GM12873 (cell line): Measurements from ENCODE around the gene NKG7.

Experiments
- TF ChIP-seq, protein P1 (sequence below): IDR thresholded peaks from 2 replicates; pipeline ENCODE4 v1.5.1; 2012; ENCODE audit warnings: low read depth, mild to moderate bottlenecking, moderate library complexity, low read length, control low read depth; ENCODE audit not compliant: insufficient read depth; ENCODE audit errors: missing control alignments

NKG7 gene

DNA sequence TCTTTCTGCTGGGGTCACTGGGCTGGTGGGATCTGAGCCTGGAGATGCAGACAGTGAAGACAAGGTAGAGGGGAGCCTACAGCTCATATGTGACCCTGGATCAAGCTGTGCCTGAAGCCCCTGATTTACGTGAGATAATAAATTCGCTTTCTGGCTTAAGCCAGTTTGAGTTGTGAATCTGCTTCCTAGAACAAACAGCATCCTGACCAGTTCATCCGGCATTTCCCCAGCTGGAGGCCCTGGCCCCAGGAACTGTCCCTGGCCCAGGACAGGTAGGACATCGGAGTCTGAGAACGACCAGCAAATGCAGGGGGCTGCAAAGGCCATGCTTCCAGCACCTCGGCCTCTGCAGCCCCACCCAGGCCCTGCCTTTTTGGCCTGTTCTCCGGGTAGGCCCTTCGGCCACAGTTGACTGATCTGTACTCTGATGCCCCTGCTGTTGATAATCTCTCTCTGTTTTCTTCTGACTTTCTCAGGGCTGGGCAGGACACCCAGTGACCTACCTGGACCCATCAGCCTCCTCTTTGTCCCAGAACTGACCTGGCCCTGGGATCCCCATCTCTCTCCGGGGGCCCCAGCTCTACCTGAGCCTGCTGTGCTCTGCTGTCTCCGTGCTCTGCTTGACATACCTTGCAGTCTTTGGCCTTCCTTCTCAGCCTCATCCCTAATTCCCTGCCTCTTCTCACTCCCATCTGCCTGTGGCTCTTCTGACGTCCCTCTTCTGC, 21.0 kb downstream of the NKG7 start:
- TF ChIP-seq, protein P1, sequence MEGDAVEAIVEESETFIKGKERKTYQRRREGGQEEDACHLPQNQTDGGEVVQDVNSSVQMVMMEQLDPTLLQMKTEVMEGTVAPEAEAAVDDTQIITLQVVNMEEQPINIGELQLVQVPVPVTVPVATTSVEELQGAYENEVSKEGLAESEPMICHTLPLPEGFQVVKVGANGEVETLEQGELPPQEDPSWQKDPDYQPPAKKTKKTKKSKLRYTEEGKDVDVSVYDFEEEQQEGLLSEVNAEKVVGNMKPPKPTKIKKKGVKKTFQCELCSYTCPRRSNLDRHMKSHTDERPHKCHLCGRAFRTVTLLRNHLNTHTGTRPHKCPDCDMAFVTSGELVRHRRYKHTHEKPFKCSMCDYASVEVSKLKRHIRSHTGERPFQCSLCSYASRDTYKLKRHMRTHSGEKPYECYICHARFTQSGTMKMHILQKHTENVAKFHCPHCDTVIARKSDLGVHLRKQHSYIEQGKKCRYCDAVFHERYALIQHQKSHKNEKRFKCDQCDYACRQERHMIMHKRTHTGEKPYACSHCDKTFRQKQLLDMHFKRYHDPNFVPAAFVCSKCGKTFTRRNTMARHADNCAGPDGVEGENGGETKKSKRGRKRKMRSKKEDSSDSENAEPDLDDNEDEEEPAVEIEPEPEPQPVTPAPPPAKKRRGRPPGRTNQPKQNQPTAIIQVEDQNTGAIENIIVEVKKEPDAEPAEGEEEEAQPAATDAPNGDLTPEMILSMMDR: no peak

DNA sequence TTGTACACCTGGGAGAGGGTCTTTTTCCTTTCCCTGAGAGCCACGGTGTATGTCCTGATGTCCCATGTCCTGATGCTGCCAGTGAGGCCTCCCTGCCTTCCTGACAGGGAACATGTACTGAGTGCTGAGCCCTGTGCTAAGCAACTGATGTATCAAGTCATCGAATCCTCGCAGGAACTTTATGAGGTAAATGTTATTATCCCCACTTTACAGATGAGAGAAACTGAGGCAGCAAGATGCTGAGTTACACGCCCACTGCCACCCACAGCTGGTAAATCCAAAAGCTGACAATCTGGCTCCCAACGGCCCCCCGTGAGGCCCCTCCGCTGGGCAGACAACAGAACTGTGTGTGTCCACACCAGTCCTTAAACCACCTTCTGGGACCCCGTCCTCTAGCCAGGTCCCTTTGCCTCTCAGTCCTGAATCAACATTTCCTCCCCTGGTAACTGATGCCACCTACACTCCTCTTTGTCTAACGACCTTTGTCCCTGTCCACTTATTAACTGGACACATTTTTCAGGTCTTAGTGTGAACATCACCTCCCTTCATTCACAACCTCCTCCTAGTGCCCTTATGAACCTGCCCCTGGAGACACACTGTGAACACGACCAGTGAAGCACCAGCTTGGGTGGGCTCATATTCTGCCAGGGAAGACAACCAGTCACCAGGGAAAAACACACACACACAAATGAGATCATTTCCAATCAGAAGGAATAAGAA, 25.1 kb downstream of the NKG7 start:
- TF ChIP-seq, protein P1: no peak

DNA sequence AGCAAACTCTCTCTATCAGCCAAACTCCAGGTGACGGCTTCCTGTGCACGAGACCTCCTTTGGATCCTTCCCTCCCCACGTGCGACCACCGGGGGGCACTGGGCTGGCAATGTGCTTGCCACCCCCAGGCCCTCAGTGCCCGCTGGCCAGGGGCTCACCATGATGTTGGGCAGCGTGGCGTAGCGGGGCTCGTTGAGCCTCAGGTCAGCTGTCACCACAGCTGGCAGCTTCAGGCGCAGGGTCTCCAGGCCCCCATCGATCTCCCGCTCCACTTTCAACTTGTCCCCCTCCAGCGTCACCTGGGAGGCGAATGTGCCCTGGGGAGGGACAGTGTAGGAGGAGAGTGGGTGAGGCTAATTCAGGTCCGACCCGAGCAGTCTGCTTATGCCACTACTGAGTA, 25.7 kb downstream of the NKG7 start:
- TF ChIP-seq, protein P1: peak; percentile 10

DNA sequence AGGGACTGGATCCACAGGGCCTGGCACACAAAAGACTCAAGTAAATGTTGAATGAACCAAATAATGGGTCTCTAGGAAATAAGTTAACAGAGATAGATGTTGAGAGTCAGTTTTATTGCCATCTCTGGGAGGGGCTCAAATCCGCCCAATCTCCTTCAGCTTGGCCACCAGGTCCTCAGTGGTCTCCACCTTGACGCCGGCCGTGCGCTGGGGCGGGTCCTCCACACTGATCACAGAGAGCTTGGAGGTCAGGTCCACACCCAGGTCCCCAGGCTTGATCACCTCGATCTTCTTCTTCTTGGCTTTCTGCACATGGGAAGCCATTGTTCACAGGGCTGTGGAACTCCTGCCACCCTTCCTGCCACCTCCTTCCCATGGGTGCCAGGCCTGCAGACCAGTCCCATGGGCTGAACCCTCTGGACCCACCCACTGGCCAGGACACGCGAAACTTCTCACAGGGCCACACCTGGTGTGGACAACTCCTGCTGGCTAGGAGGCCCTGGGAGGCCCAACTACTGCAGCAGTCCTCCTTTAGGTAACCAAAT, 27.3 kb downstream of the NKG7 start:
- TF ChIP-seq, protein P1: no peak

DNA sequence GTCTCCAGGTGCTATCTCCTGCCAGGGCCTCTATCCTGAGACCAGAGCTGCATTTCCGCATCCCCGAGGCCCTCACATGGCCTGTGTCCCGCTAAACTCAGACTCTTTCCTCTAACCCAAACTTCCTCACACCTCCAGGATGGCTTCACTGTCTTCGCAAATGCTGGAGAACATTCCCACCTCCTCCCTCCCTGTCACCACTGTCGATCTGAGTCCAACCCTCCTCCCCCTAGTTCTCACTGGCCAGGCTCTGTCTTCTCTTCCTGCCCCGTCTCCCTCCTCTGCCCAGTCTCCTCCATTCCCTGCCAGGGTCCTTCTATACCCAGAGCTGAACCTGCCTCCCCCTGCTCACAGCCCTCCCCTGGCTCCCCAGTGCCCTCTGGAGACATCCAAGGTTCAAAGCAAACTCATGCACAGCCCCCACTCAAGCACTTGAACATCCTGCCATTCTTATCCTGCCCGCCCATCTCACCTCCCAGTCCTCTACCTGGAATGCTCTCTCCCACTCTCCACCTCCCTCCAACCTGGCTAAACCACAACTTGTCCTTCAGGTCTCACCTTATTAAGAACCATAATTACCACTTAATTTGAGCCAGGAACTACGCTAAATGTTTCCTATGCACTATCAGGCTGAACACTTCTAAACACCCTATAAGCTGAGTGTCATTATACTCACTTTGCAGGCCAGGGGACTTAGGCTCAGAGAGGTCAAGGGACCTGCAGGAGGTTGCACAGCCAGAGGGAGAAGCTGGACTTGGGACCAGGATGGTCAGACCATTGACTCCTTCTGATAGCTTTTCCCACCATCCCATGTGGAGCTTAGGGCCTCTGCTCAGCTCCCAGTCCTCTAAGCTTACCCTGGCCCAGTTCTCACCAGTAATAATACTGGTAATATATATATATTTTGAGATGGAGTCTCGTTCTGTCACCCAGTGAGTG, 29.6 kb downstream of the NKG7 start:
- TF ChIP-seq, protein P1: no peak

DNA sequence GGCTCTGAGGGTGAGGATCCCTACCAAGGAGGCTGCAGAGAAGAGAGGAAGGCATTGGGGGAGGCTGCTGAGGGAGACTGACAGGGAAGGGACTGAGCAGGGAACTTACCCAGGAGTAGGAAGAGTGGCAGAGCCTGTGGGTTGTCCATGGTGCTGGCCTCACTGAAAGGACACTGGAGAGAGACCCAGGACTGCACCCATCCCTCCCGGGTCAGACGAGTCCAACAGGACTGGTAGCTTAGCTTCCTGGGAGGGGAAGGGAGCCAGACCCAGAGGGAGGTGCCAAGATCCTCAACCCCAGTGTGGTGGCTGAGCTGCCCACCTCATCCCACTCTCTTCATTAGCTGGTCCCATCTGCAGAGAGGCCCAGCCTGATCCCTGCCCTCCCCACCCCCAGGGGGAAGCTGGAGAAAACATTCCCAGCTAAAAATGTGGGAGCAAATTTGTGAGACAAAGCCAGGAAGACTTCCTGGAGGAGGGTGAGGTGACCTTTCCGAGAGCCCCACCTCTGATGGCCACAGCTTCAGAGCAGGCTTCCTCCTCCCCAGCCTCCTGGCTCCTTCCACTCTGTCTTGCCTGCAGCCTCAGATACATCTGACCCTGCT, 30.4 kb downstream of the NKG7 start, which contains the start of gene VSIG10L:
VSIG10L (minus strand) TSS at position 164 of the 605 bp plus-strand sequence; CDS start at position 149, 15 bp downstream.
- TF ChIP-seq, protein P1: no peak
